ENCODE results near the gene RSPH9.

DNA sequence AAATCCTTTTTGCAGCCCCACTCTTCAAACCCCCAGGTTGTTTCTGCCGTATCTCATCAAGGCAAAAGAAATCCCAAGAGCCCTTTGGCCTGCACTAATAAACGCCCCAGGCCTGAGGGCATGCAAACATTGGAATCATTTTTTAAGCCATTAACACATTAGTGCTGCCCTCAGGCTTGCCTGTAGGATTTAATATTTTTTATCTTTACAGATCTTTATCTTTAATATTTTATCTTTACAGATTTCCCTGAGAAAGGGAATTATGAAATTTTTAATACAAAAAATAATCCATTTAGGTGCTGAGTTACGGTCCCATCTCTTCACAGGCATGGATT lies 30.5 kb upstream of the RSPH9 start:
- TF ChIP-seq SIN3A (IDR thresholded peaks at IDR 0.05; ENCODE audit: borderline replicate concordance, insufficient read depth, low read length) (no peak), POLR2AphosphoS5 (IDR thresholded peaks at IDR 0.05; ENCODE audit: low read depth, low read length) (no peak), TAF1 (IDR thresholded peaks at IDR 0.05; ENCODE audit: borderline replicate concordance, insufficient read depth, low read length) (no peak)
